Osteocyte (in vitro differentiated cells): Measurements from ENCODE around the gene RAMP1. TPM values are rescaled to one million over a fixed set of nuclear protein-coding genes. Genes with fewer than 3 reads are reported as not detected.

Source experiments
- DNase-seq: peaks from one replicate; pipeline ENCODE4 v3.0.0; 2021; ENCODE audit warnings: mixed read lengths; ENCODE audit not compliant: unreplicated experiment; ENCODE audit errors: extremely low spot score
- H3K27ac Mint-ChIP-seq: one replicate; pipeline ENCODE4 v1.8.0; 2021; ENCODE audit warnings: mild to moderate bottlenecking, mixed read lengths; ENCODE audit not compliant: unreplicated experiment
- H3K27me3 Mint-ChIP-seq: one replicate; pipeline ENCODE4 v1.8.0; 2021; ENCODE audit warnings: mixed read lengths; ENCODE audit not compliant: unreplicated experiment
- H3K36me3 Mint-ChIP-seq: one replicate; pipeline ENCODE4 v1.8.0; 2021; ENCODE audit warnings: mixed read lengths; ENCODE audit not compliant: unreplicated experiment
- H3K4me1 Mint-ChIP-seq: one replicate; pipeline ENCODE4 v1.8.0; 2021; ENCODE audit warnings: mixed read lengths; ENCODE audit not compliant: unreplicated experiment
- H3K4me3 Mint-ChIP-seq: one replicate; pipeline ENCODE4 v1.8.0; 2021; ENCODE audit warnings: mild to moderate bottlenecking, moderate library complexity, mixed read lengths; ENCODE audit not compliant: unreplicated experiment
- H3K9me3 Mint-ChIP-seq: one replicate; pipeline ENCODE4 v1.8.0; 2021; ENCODE audit warnings: mixed read lengths; ENCODE audit not compliant: unreplicated experiment
- CTCF ChIP-seq: fragments of 200-600 bp; sonication (generic); IDR thresholded peaks from 2 replicates; pipeline ENCODE4 v1.5.0; 2021; ENCODE audit warnings: antibody characterized with exemption, mild to moderate bottlenecking, moderate library complexity
- total RNA-seq: library from RNA; stranded (reverse); gene quantifications from 2 replicates; pipeline ENCODE4 v1.2.1, GENCODE V29; 2021

RAMP1 gene
- total RNA-seq, 1 donor from 2014 or later, result 93.4 TPM

GRCh38 chr2:237940828-237941227, 81.4 kb downstream of the RAMP1 start:
- Mint-ChIP-seq H3K4me3 (no peak overlapping the region), H3K4me1 (peaks cover 15% of the 10 kb centered on the region), H3K27me3 (no peaks in the 10 kb centered on the region), H3K27ac (no peak overlapping the region), H3K36me3 (no peaks in the 10 kb centered on the region), H3K9me3 (no peaks in the 10 kb centered on the region)
- no peak for TF ChIP-seq CTCF
- DNase-seq, result no peak

GRCh38 chr2:237941239-237941638, 81.8 kb downstream of the RAMP1 start:
- H3K27ac Mint-ChIP-seq, result no peak overlapping the region
- no peaks in the 10 kb centered on the region for H3K36me3 Mint-ChIP-seq
- peaks cover 15% of the 10 kb centered on the region for H3K4me1 Mint-ChIP-seq
- no peaks in the 10 kb centered on the region for H3K27me3 Mint-ChIP-seq
- TF ChIP-seq CTCF, result no peak
- H3K9me3 Mint-ChIP-seq, result no peaks in the 10 kb centered on the region
- no peak overlapping the region for H3K4me3 Mint-ChIP-seq
- DNase-seq, result no peak

- H3K4me3 Mint-ChIP-seq, result no peak overlapping the region
- no peaks in the 10 kb centered on the region for H3K9me3 Mint-ChIP-seq
- no peaks in the 10 kb centered on the region for H3K27me3 Mint-ChIP-seq
- TF ChIP-seq CTCF, result no peak
- H3K4me1 Mint-ChIP-seq, result peaks cover 15% of the 10 kb centered on the region
- H3K36me3 Mint-ChIP-seq, result no peaks in the 10 kb centered on the region
- DNase-seq, result no peak
- H3K27ac Mint-ChIP-seq, result no peak overlapping the region
Measured at GRCh38 chr2:237942513-237942899, 83.1 kb downstream of the RAMP1 start.

GRCh38 chr2:237943395-237944094, 84.1 kb downstream of the RAMP1 start:
- DNase-seq, result no peak
- no peaks in the 10 kb centered on the region for H3K27me3 Mint-ChIP-seq
- H3K36me3 Mint-ChIP-seq, result no peaks in the 10 kb centered on the region
- peaks cover 15% of the 10 kb centered on the region for H3K4me1 Mint-ChIP-seq
- no peak for TF ChIP-seq CTCF
- H3K27ac Mint-ChIP-seq, result no peak overlapping the region
- no peak overlapping the region for H3K4me3 Mint-ChIP-seq
- no peaks in the 10 kb centered on the region for H3K9me3 Mint-ChIP-seq

GRCh38 chr2:237944302-237944701, 84.9 kb downstream of the RAMP1 start:
- Mint-ChIP-seq H3K36me3 (no peaks in the 10 kb centered on the region), H3K9me3 (no peaks in the 10 kb centered on the region), H3K4me1 (peaks cover 10% of the 10 kb centered on the region), H3K27ac (no peak overlapping the region), H3K4me3 (no peak overlapping the region), H3K27me3 (no peaks in the 10 kb centered on the region)
- no peak for TF ChIP-seq CTCF
- DNase-seq, result no peak
